ENCODE data around the gene NFAT5. TPM values are rescaled to one million over a fixed set of nuclear protein-coding genes. Genes with fewer than 3 reads are reported as not detected.
A peak's percentile ranks its signal among the peaks of the same experiment; 100 is the strongest.
"Not testable (repeated sequence)": the region's sequence is repeated elsewhere in the genome, so short reads cannot be mapped to it uniquely, and the experiment has no call there.

NFAT5 gene
- total RNA-seq, 1 experiment from 2014 or later: 5.8 TPM

- not testable (repeated sequence) for DNase-seq (ENCODE audit: low read depth)
Measured at GRCh38 chr16:69546663-69547062, 19.1 kb upstream of the NFAT5 start.

- DNase-seq (ENCODE audit: low read depth): no peak
Measured at GRCh38 chr16:69553332-69553731, 12.4 kb upstream of the NFAT5 start.

- peak; percentile 36 for DNase-seq (ENCODE audit: low read depth)
Measured at GRCh38 chr16:69554495-69554894, 11.3 kb upstream of the NFAT5 start.

DNA sequence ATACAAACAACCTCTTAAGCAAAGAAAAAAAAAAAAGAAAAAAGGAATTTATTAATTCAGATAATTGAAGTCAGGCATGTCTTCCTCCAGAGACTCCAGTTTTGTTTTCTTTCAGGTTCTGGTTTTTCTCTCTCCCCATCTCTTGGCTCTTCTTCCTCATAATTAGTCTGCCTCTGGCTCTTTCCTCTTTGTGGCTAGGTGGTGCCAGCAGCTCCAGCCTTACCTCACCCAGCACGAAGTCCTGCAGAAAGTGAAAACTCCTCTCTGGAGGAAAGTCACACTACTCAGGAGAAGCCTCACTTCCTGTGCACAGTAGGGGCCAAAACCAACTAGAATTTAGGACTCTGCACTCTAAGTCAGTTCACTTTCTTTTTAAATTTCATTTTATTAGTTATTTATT, 10.3 kb upstream of the NFAT5 start:
- DNase-seq (ENCODE audit: low read depth): no peak

- no peak for DNase-seq (ENCODE audit: low read depth)
Measured at GRCh38 chr16:69555867-69556266, 9.9 kb upstream of the NFAT5 start.

- DNase-seq (ENCODE audit: low read depth): no peak
Measured at GRCh38 chr16:69559164-69559563, 6.6 kb upstream of the NFAT5 start.

DNA sequence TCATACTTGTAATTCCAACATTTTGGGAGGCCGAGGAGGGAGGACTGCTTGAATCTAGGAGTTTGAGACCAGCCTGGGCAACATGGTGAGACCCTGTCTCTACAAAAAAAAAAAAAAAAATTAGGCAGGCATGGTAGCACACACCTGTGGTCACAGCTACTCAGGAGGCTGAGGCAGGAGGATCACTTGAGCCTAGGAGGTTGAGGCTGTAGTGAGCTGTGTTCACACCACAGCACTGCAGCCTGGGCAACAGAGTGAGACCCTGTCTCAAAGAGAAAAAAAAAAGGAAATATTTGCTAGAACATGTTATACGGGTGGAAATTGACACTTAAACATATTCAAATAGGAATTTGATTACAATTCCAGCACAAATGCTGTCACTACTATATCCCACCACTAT, 4.4 kb upstream of the NFAT5 start:
- not testable (repeated sequence) for DNase-seq (ENCODE audit: low read depth)

DNA sequence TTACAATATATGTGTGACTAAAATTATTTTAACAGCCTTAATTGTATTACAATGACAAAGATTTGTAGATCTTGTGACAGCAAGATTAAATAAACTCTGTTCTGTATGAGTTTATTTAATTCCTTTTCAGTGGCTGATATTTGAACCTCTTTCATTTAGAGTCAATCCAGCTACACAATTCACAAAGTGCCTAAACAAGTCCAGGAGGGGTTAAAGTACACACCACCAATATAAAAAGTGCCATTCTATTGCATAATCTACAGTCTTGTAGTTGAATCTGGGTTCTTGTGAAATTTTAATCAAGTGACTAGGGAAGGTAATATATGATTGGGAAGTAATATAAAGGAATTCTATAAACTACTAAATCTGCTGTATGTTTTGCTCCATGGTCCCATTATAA, 3.9 kb upstream of the NFAT5 start:
- no peak for DNase-seq (ENCODE audit: low read depth)

DNA sequence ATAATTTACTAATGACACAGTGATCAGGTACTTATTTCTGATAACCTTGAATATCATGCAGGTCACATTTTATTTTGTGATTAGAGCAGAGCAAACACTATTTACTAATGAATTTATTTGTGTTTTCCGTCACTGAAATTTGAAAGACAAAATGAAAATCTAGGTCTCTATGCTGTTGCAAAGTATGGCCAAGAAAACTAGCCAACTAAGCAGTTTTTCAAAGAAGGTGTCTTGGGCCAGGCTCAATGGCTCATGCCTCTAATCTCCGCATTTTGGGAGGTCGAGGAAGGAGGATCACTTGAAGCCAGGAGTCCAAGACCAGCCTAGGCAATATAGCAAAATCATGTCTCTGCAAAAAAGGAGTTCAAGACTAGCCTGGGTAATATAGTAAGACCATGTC, 3.0 kb upstream of the NFAT5 start:
- DNase-seq (ENCODE audit: low read depth): no peak

DNA sequence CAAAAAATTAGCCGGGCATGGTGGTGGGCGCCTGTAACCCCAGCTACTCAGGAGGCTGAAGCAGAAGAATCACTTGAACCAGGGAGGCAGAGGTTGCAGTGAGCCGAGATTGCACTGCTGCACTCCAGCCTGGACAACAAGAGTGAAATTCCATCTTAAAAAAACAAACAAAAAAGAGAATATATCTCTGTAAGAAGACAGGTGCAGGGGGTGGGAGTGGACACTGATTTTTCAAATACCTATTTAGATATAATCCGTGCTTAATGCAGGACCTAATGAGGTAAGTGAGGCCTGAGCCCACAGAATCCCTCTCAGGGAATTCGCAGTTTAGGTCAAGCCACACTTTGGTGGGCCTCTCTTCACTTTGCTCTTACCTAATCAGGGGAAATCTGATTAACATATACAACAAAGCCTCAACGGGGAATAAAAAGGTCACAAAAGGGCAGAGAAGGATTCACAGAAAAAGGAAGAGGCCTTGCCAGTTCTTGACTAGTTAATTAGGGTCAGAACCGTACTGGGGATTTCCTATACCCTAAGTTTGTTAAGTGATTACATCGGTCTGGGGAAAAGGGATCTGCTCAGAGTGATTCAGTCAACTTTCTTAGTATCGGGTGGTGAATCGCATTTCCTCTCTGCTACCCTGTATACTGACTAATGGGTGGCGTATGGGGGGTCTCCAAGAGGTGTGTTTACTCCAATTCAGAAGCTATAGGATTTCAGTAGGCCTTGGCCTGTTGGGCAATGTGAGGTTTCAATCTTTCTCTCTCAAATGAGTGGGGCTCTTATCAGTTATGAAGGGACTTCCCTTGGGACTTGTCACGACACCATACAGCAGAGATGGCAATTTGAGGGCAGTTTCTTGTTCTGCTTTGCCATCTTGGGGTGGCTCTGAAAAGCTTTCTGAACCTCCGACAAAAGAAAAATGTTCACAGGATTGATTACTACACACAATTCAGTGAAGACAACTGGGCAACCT, 1.9 kb upstream of the NFAT5 start:
- DNase-seq (ENCODE audit: low read depth): peak; percentile 60

DNA sequence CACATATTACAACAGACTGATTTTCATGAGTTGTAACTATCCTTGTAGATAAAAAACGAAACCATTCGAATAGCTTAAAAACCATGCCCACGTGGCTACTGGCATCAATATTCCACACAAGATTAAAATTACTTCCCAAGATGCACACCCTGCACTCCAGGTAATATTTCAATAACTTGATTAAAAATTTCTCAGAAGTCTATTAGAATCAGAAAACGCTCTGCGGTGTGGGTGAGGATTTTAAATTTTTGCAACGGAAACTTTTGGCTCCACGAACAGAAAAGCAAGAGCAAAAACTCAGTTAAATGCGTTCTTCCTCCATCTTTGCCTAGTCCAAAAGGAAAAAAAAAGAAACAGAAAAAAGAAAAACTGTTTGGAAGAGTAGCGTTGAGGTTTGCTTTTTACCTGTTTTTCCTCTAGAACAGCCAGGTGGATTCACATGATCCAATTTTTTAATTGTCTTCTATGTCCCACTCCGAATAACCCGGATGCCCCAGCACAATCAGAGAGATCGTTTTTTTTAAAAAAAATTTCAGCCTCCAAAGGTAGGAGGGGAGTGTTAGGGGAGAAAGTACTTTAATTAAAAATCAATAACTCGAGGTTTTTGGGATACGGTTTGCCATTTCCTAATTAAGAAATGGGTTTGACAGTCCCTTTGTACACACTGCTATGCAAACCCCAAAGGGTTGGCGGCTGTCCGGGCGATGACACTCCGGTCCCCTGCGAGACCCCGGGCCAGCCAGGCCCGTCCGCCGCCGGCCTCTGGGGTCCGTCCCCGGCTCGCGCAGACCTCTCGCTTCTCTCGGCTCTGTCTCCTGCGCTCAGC, 708 bp upstream of the NFAT5 start:
- no peak for DNase-seq (ENCODE audit: low read depth)

GRCh38 chr16:69566240-69566980, 644 bp downstream of the NFAT5 start:
- DNase-seq (ENCODE audit: low read depth): peak; percentile 59

- DNase-seq (ENCODE audit: low read depth): no peak
Measured at GRCh38 chr16:69566981-69567680, 1.4 kb downstream of the NFAT5 start.

DNA sequence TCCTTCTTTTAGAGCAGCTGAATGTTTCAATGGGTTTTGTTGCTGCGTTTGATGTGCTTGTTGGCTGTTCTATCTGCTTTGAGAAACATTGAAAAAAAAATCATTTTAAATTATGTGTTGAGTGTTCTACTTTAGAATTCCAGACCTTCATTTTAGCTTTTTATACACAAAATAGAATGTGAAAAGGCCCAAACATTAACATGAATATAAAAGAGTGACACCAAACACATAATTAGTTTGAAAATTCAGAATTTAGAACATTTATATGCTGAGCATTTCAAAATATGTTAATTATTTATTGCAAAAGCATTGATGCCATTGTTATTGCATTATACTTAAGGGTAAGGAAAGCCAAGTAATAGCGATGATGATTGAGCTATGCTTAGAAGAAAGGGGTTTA, 2.9 kb downstream of the NFAT5 start:
- no peak for DNase-seq (ENCODE audit: low read depth)

GRCh38 chr16:69578771-69579170, 13.0 kb downstream of the NFAT5 start:
- DNase-seq (ENCODE audit: low read depth): not testable (repeated sequence)

DNA sequence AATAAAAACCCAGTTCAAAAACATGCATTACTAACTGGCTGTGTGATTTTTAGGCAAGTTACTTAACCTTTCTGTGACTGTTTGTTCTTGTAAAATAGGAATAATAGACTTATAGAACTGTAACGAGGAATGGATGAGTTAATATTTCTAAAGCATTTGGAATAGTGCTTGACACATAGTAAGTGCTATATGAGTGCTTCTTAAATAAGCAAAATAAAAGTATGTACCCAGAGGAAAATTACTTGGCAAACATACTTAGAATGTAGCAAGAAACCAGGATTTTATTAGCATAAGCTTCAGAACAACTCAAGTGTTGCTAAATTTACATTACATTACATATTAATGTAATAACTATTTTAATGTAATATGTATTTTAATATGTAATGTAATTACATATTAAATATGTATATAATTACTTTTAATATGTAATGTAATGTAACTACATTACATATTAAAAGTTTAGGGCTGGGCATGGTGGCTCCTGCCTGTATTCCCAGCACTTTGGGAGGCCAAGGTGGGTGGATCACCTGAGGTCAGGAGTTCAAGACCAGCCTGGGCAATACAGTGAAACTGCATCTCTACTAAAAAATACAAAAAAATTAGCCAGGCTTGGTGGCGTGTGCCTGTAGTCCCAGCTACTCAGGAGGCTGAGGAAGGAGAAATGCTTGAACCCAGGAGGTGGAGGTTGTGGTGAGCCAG, 14.2 kb downstream of the NFAT5 start:
- DNase-seq (ENCODE audit: low read depth): no peak

DNA sequence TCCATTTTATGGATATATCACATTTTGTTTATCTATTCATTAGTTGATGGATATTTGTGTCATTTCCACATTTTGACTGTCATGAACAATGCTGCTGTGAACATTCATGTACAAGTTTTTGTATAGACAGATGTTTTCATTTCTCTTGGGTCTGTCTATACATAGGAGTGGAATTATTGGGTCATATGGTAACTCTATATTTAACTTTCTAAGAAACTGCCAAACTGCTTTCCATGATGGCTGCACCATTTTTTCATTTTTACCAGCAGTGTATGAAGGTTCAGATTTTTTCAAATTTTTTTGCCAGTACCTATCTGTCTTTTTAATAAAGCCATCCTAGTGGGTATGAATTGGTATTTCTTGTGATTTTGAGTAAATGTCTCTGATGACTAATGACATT, 15.5 kb downstream of the NFAT5 start:
- no peak for DNase-seq (ENCODE audit: low read depth)

GRCh38 chr16:69584493-69584892, 18.7 kb downstream of the NFAT5 start:
- DNase-seq (ENCODE audit: low read depth): not testable (repeated sequence)

GRCh38 chr16:69589434-69590269, 23.9 kb downstream of the NFAT5 start:
- no peak for DNase-seq (ENCODE audit: low read depth)

Data from HT1080 (cell line).